Measurements from ENCODE around the gene MYBPC1. TPM values are rescaled to one million over a fixed set of nuclear protein-coding genes. Genes with fewer than 3 reads are reported as not detected.
"Not testable (repeated sequence)": the region's sequence is repeated elsewhere in the genome, so short reads cannot be mapped to it uniquely, and the experiment has no call there.

MYBPC1 gene
- total RNA-seq, 1 experiment from 2014 or later, result 0.49 TPM

GRCh38 chr12:101655393-101655792 lies 60.6 kb downstream of the MYBPC1 start:
- Histone ChIP-seq H3K4me1 (ENCODE audit: insufficient read depth, low read length, poor library complexity, severe bottlenecking) (no peaks in the 10 kb centered on the region), H3K4me3 (ENCODE audit: low read depth, low read length, poor library complexity, severe bottlenecking) (no peak overlapping the region), H3K9me3 (ENCODE audit: low read depth, low read length, poor library complexity, severe bottlenecking) (no peaks in the 10 kb centered on the region), H3K27ac (ENCODE audit: low read depth, low read length, poor library complexity, severe bottlenecking) (no peak overlapping the region), H3K36me3 (ENCODE audit: insufficient read depth, low read length, poor library complexity, severe bottlenecking) (no peaks in the 10 kb centered on the region), H3K27me3 (replicated peaks; ENCODE audit: insufficient read depth, low read depth, low read length, poor library complexity) (no peaks in the 10 kb centered on the region)
- intact Hi-C loops (cut with micrococcal nuclease; ENCODE audit: unreplicated experiment), result no loop called here
- CTCF ChIA-PET, result no interaction called here
- no peak for TF ChIP-seq CTCF (conservative IDR thresholded peaks at IDR 0.05; ENCODE audit: low read depth, low read length)
- TF ChIP-seq EZH2 (IDR thresholded peaks at IDR 0.05; ENCODE audit: borderline replicate concordance, low read depth, low read length, poor library complexity, severe bottlenecking), result no peak
- POLR2A ChIA-PET (ENCODE audit: low non-redundant PET), result no interaction called here
- BruUV-seq (replicated peaks), result no TSS peak
- DNase-seq (ENCODE audit: low spot score), result no peak

DNA sequence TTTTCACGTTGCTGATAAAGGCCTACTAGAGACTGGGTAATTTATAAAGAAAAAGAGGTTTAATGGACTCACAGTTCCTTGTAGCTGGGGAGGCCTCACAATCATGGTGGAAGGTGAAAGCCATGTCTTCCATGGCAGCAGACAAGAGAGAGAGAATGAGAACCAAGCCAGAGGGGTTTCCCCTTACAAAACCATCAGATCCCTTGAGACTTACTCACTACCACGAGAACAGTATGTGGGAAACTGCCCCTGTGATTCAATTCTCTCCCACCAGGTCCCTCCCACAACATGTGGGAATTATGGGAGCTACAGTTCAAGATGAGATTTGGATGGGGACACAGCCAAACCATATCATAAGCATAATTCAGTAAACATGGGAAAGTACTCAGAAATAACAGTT lies 65.9 kb downstream of the MYBPC1 start:
- H3K9me3 ChIP-seq (ENCODE audit: low read depth, low read length, poor library complexity, severe bottlenecking); DNase-seq (ENCODE audit: low spot score); BruUV-seq (replicated peaks); H3K27me3 ChIP-seq (replicated peaks; ENCODE audit: insufficient read depth, low read depth, low read length, poor library complexity); H3K4me3 ChIP-seq (ENCODE audit: low read depth, low read length, poor library complexity, severe bottlenecking); intact Hi-C loops (cut with micrococcal nuclease; ENCODE audit: unreplicated experiment); POLR2A ChIA-PET (ENCODE audit: low non-redundant PET); H3K4me1 ChIP-seq (ENCODE audit: insufficient read depth, low read length, poor library complexity, severe bottlenecking); CTCF ChIA-PET; H3K36me3 ChIP-seq (ENCODE audit: insufficient read depth, low read length, poor library complexity, severe bottlenecking); H3K27ac ChIP-seq (ENCODE audit: low read depth, low read length, poor library complexity, severe bottlenecking): not testable (repeated sequence)

GRCh38 chr12:101663298-101663697 lies 68.5 kb downstream of the MYBPC1 start:
- H3K27me3 ChIP-seq (replicated peaks; ENCODE audit: insufficient read depth, low read depth, low read length, poor library complexity), result no peaks in the 10 kb centered on the region
- no peak overlapping the region for H3K27ac ChIP-seq (ENCODE audit: low read depth, low read length, poor library complexity, severe bottlenecking)
- H3K4me3 ChIP-seq (ENCODE audit: low read depth, low read length, poor library complexity, severe bottlenecking), result no peak overlapping the region
- H3K9me3 ChIP-seq (ENCODE audit: low read depth, low read length, poor library complexity, severe bottlenecking), result no peaks in the 10 kb centered on the region
- H3K36me3 ChIP-seq (ENCODE audit: insufficient read depth, low read length, poor library complexity, severe bottlenecking), result no peaks in the 10 kb centered on the region
- intact Hi-C loops (cut with micrococcal nuclease; ENCODE audit: unreplicated experiment), result no loop called here
- ChIA-PET CTCF (no interaction called here), POLR2A (ENCODE audit: low non-redundant PET) (no interaction called here)
- H3K4me1 ChIP-seq (ENCODE audit: insufficient read depth, low read length, poor library complexity, severe bottlenecking), result no peaks in the 10 kb centered on the region
- no TSS peak for BruUV-seq (replicated peaks)
- DNase-seq (ENCODE audit: low spot score), result no peak
- TF ChIP-seq EZH2 (IDR thresholded peaks at IDR 0.05; ENCODE audit: borderline replicate concordance, low read depth, low read length, poor library complexity, severe bottlenecking), result no peak
- no peak for TF ChIP-seq CTCF (conservative IDR thresholded peaks at IDR 0.05; ENCODE audit: low read depth, low read length)

GRCh38 chr12:101664992-101665391 lies 70.2 kb downstream of the MYBPC1 start:
- Histone ChIP-seq H3K4me1 (ENCODE audit: insufficient read depth, low read length, poor library complexity, severe bottlenecking) (no peaks in the 10 kb centered on the region), H3K4me3 (ENCODE audit: low read depth, low read length, poor library complexity, severe bottlenecking) (no peak overlapping the region), H3K27ac (ENCODE audit: low read depth, low read length, poor library complexity, severe bottlenecking) (no peak overlapping the region), H3K36me3 (ENCODE audit: insufficient read depth, low read length, poor library complexity, severe bottlenecking) (no peaks in the 10 kb centered on the region), H3K9me3 (ENCODE audit: low read depth, low read length, poor library complexity, severe bottlenecking) (no peaks in the 10 kb centered on the region), H3K27me3 (replicated peaks; ENCODE audit: insufficient read depth, low read depth, low read length, poor library complexity) (no peaks in the 10 kb centered on the region)
- intact Hi-C loops (cut with micrococcal nuclease; ENCODE audit: unreplicated experiment), result loop anchor here (5.0 kb wide), 1 partner anchor 93 kb away; no protein-coding TSS in a partner anchor
- no TSS peak for BruUV-seq (replicated peaks)
- ChIA-PET POLR2A (ENCODE audit: low non-redundant PET) (no interaction called here), CTCF (no interaction called here)
- no peak for DNase-seq (ENCODE audit: low spot score)
- TF ChIP-seq CTCF (conservative IDR thresholded peaks at IDR 0.05; ENCODE audit: low read depth, low read length) (no peak), EZH2 (IDR thresholded peaks at IDR 0.05; ENCODE audit: borderline replicate concordance, low read depth, low read length, poor library complexity, severe bottlenecking) (no peak)
